T-cell (primary cell): Measurements from ENCODE around the gene USH2A. TPM values are rescaled to one million over a fixed set of nuclear protein-coding genes. Genes with fewer than 3 reads are reported as not detected.

Experiments
- ATAC-seq, 4 experiments: fragments of 200-7000 bp in 3 of 4; fragments of 150-1000 bp in 1 of 4; cut with Tn5 transposase; replicated peaks in 1 of 4; 1 replicate in 3 of 4; 2 replicates in 1 of 4; pipeline ENCODE4 v1.10.0; 2021; ENCODE audit warnings: moderate library complexity in 3 of 4, mild to moderate bottlenecking in 2 of 4, moderate number of reproducible peaks in 1 of 4
- CTCF ChIA-PET, 2 donors: fragments of 300-600 bp; sonication (Branson Sonifier 250); formaldehyde crosslinking; loops; one replicate each; lab custom pipeline; 2022; ENCODE audit warnings: antibody characterized with exemption in 2 of 2; lab: Charles Lee
- POLR2A ChIA-PET, 2 donors: fragments of 300-600 bp; sonication (Branson Sonifier 250); formaldehyde crosslinking; loops; one replicate each; lab custom pipeline; 2022; ENCODE audit warnings: antibody characterized with exemption in 2 of 2; lab: Charles Lee
- DNase-seq, 35 experiments: peaks; one replicate each; pipeline versions ENCODE4 v3.0.0 to v3.0.0-alpha.2; 2013 to 2023
- H3K27ac ChIP-seq: one replicate; pipeline ENCODE4 v1.5.1; 2013; ENCODE audit warnings: low read length
- H3K27me3 ChIP-seq, 2 experiments: replicated peaks in 1 of 2; 1 replicate in 1 of 2; 2 replicates in 1 of 2; pipeline versions ENCODE4 v1.6.1 to v1.7.0; 2013; ENCODE audit warnings: low read length in 1 of 2, mixed read lengths in 1 of 2; ENCODE audit not compliant: control insufficient read depth in 2 of 2, insufficient read depth in 2 of 2; ENCODE audit errors: extremely low read depth in 1 of 2
- H3K36me3 ChIP-seq, 2 donors: 1 replicate in 1 of 2; 2 replicates in 1 of 2; pipeline versions ENCODE4 v1.6.1 to v1.7.0; 2013; ENCODE audit warnings: low read length in 1 of 2; ENCODE audit not compliant: control insufficient read depth in 2 of 2, insufficient read depth in 1 of 2; ENCODE audit errors: extremely low read depth in 1 of 2
- H3K4me1 ChIP-seq, 2 experiments: 1 replicate in 1 of 2; 2 replicates in 1 of 2; pipeline versions ENCODE4 v1.6.1 to v1.7.0; 2013; ENCODE audit warnings: low read length in 2 of 2, mixed read lengths in 1 of 2; ENCODE audit not compliant: insufficient read depth in 2 of 2, control insufficient read depth in 1 of 2; ENCODE audit errors: extremely low read depth in 1 of 2
- H3K4me3 ChIP-seq, 2 donors: 1 replicate in 1 of 2; 2 replicates in 1 of 2; pipeline versions ENCODE4 v1.5.1 to v1.7.0; 2013; ENCODE audit warnings: mild to moderate bottlenecking in 2 of 2, low read length in 1 of 2, moderate library complexity in 1 of 2; ENCODE audit not compliant: control insufficient read depth in 1 of 2; ENCODE audit errors: extremely low read depth in 1 of 2
- H3K9me3 ChIP-seq: 2 replicates; pipeline ENCODE4 v1.7.0; 2013
- H3K27ac Mint-ChIP-seq, 2 donors: one replicate each; pipeline ENCODE4 v1.8.0; 2020 to 2021; ENCODE audit warnings: mild to moderate bottlenecking in 2 of 2, mixed read lengths in 2 of 2
- H3K27me3 Mint-ChIP-seq, 2 donors: one replicate each; pipeline ENCODE4 v1.8.0; 2021 to 2022; ENCODE audit warnings: mixed read lengths in 2 of 2
- H3K36me3 Mint-ChIP-seq: one replicate; pipeline ENCODE4 v1.8.0; 2021; ENCODE audit warnings: mixed read lengths
- H3K4me1 Mint-ChIP-seq, 3 donors: one replicate each; pipeline ENCODE4 v1.8.0; 2020 to 2022; ENCODE audit warnings: mixed read lengths in 3 of 3, mild to moderate bottlenecking in 1 of 3
- H3K4me3 Mint-ChIP-seq, 3 donors: one replicate each; pipeline ENCODE4 v1.8.0; 2020 to 2022; ENCODE audit warnings: mild to moderate bottlenecking in 3 of 3, mixed read lengths in 3 of 3, moderate library complexity in 3 of 3
- H3K9me3 Mint-ChIP-seq, 3 donors: one replicate each; pipeline ENCODE4 v1.8.0; 2020 to 2022; ENCODE audit warnings: mixed read lengths in 3 of 3
- WGBS: methylation state at CpG from one replicate; pipeline ENCODE4 v1.1.5; 2013; ENCODE audit warnings: missing lambda C conversion rate; ENCODE audit not compliant: insufficient coverage; 5-methylcytosine and 5-hydroxymethylcytosine counted together
- total RNA-seq, 35 experiments: library from RNA in 6 of 35; stranded (reverse) in 6 of 35; fragments of 120-200 nt in 1 of 35; gene quantifications; one replicate each; pipeline versions ENCODE4 v1.2.1 to v1.2.4 and lab custom pipeline; 2013 to 2026

Gene USH2A
- total RNA-seq, 5 donors from 2014 or later (not counting 1 experiment from before 2014, with no cell fraction given), result not detected

- Mint-ChIP-seq H3K27ac (no peak overlapping the region), H3K4me3 (no peak overlapping the region), H3K9me3 (peaks cover 6 to 20% (median 9%) of the 10 kb centered on the region in 3 donors), H3K36me3 (no peaks in the 10 kb centered on the region), H3K27me3 (no peaks in the 10 kb centered on the region), H3K4me1 (no peaks in the 10 kb centered on the region)
- ATAC-seq (no peak), DNase-seq (no peak)
- no peak overlapping the region for H3K27ac ChIP-seq
- no peak overlapping the region for H3K4me3 ChIP-seq
- H3K4me1 ChIP-seq, result no peaks in the 10 kb centered on the region
- no peaks in the 10 kb centered on the region for H3K9me3 ChIP-seq
- no peaks in the 10 kb centered on the region for H3K36me3 ChIP-seq
- H3K27me3 ChIP-seq, result no peaks in the 10 kb centered on the region
- 71% methylated on average over 3 of the region's 7 CpGs for WGBS
- ChIA-PET CTCF (no interaction called here), POLR2A (no interaction called here)
Measured at GRCh38 chr1:215987092-215987875, 436.0 kb downstream of the USH2A start.

GRCh38 chr1:215986401-215986800 is 436.8 kb downstream of the USH2A start:
- Mint-ChIP-seq H3K9me3 (peaks cover 8 to 24% (median 13%) of the 10 kb centered on the region in 3 donors), H3K36me3 (no peaks in the 10 kb centered on the region), H3K4me3 (no peak overlapping the region), H3K27ac (no peak overlapping the region), H3K4me1 (no peaks in the 10 kb centered on the region), H3K27me3 (no peaks in the 10 kb centered on the region)
- Histone ChIP-seq H3K9me3 (no peaks in the 10 kb centered on the region), H3K27me3 (no peaks in the 10 kb centered on the region), H3K4me1 (no peaks in the 10 kb centered on the region), H3K36me3 (no peaks in the 10 kb centered on the region), H3K4me3 (no peak overlapping the region), H3K27ac (no peak overlapping the region)
- ChIA-PET POLR2A (no interaction called here), CTCF (no interaction called here)
- ATAC-seq, result no peak
- WGBS, result 43% methylated on average over 1 of the region's 1 CpG
- DNase-seq, result no peak

DNA sequence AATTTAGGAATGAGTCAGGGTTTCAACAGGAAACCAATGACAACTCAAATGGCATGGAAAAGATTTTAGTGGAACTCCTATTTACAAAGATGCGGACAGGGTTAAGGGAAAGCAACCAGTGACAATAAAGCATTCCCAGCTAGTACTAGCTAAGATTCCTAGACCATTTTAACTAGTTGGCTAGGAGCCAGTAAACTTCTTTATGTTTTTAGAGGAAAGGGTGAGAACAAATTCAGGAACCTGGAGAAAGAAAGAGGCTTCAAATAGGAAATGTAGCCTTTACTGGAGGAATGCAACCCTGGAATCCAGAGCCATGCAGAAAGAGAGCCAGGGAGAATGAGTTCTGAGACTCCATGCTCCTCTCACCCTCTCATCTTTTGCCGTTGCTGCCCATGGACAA is 439.6 kb downstream of the USH2A start:
- no peak overlapping the region for H3K4me3 ChIP-seq
- no peak overlapping the region for H3K27ac Mint-ChIP-seq

GRCh38 chr1:215971793-215972441 is 451.3 kb downstream of the USH2A start:
- H3K27ac Mint-ChIP-seq, result no peak overlapping the region
- POLR2A ChIA-PET, result no interaction called here

More for the DNA sequence above, 439.6 kb downstream of the USH2A start:
- H3K4me3 Mint-ChIP-seq, result no peak overlapping the region
- WGBS, result no CpG with 5 or more reads among the region's 2 CpGs
- H3K4me1 Mint-ChIP-seq, result no peaks in the 10 kb centered on the region
- ChIA-PET CTCF (no interaction called here), POLR2A (no interaction called here)
- H3K4me1 ChIP-seq, result no peaks in the 10 kb centered on the region
- no peaks in the 10 kb centered on the region for H3K36me3 Mint-ChIP-seq
- H3K27me3 Mint-ChIP-seq, result no peaks in the 10 kb centered on the region
- DNase-seq (no peak), ATAC-seq (no peak)
- no peaks in the 10 kb centered on the region for H3K9me3 ChIP-seq
- peaks cover 4 to 16% (median 13%) of the 10 kb centered on the region in 3 donors for H3K9me3 Mint-ChIP-seq
- no peaks in the 10 kb centered on the region for H3K36me3 ChIP-seq
- H3K27ac ChIP-seq, result no peak overlapping the region
- no peaks in the 10 kb centered on the region for H3K27me3 ChIP-seq

GRCh38 chr1:215970406-215970805 is 452.8 kb downstream of the USH2A start:
- Mint-ChIP-seq H3K36me3 (no peaks in the 10 kb centered on the region), H3K27me3 (no peaks in the 10 kb centered on the region), H3K9me3 (peaks cover 0 to 13% (median 6%) of the 10 kb centered on the region in 3 donors), H3K4me3 (no peak overlapping the region), H3K4me1 (no peaks in the 10 kb centered on the region), H3K27ac (no peak overlapping the region)
- no peaks in the 10 kb centered on the region for H3K4me1 ChIP-seq
- no peaks in the 10 kb centered on the region for H3K9me3 ChIP-seq
- WGBS, result no CpG with 5 or more reads among the region's 6 CpGs
- ChIA-PET CTCF (no interaction called here), POLR2A (no interaction called here)
- DNase-seq (no peak), ATAC-seq (no peak)
- H3K27me3 ChIP-seq, result no peaks in the 10 kb centered on the region
- no peaks in the 10 kb centered on the region for H3K36me3 ChIP-seq
- no peak overlapping the region for H3K27ac ChIP-seq
- H3K4me3 ChIP-seq, result no peak overlapping the region

More at GRCh38 chr1:215971793-215972441, 451.3 kb downstream of the USH2A start:
- Mint-ChIP-seq H3K4me1 (no peaks in the 10 kb centered on the region), H3K36me3 (no peaks in the 10 kb centered on the region), H3K9me3 (peaks cover 0 to 13% (median 6%) of the 10 kb centered on the region in 3 donors), H3K27me3 (no peaks in the 10 kb centered on the region), H3K4me3 (no peak overlapping the region)
- CTCF ChIA-PET, result no interaction called here
- Histone ChIP-seq H3K4me1 (no peaks in the 10 kb centered on the region), H3K36me3 (no peaks in the 10 kb centered on the region), H3K9me3 (no peaks in the 10 kb centered on the region), H3K4me3 (no peak overlapping the region), H3K27ac (no peak overlapping the region), H3K27me3 (no peaks in the 10 kb centered on the region)
- 79% methylated on average over 5 of the region's 10 CpGs for WGBS
- no peak for DNase-seq
- no peak for ATAC-seq

DNA sequence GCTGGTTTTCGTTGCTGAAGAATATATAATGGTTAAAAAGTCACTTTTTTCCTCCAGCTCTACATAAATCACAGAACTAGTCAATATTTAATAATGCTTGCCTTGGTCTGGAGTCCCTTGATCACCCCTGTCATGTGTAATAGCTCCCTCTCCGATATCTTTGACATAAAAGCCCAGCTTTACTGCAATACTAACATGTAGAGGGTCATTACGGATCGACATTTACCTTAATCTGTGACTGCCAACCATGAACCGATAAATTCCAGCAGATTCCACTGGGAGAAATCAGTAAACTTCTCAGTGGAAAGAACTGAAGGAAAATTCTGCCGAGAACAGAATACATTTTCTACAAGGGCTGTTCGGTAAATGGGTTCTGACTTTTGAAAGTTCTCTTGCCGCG is 459.6 kb downstream of the USH2A start:
- WGBS, result 87% methylated on average over 5 of the region's 9 CpGs
- ATAC-seq (no peak), DNase-seq (no peak)
- peaks cover 6 to 8% (median 7%) of the 10 kb centered on the region in 3 donors for H3K9me3 Mint-ChIP-seq
- no peaks in the 10 kb centered on the region for H3K27me3 ChIP-seq
- POLR2A ChIA-PET, result no interaction called here
- CTCF ChIA-PET, result no interaction called here
- H3K27ac Mint-ChIP-seq, result no peak overlapping the region
- H3K4me3 Mint-ChIP-seq, result no peak overlapping the region
- H3K27ac ChIP-seq, result no peak overlapping the region
- H3K36me3 Mint-ChIP-seq, result no peaks in the 10 kb centered on the region
- no peak overlapping the region for H3K4me3 ChIP-seq
- H3K9me3 ChIP-seq, result no peaks in the 10 kb centered on the region
- no peaks in the 10 kb centered on the region for H3K27me3 Mint-ChIP-seq
- H3K4me1 ChIP-seq, result no peaks in the 10 kb centered on the region
- no peaks in the 10 kb centered on the region for H3K36me3 ChIP-seq
- H3K4me1 Mint-ChIP-seq, result no peaks in the 10 kb centered on the region
